ENCODE measurements around the gene FOXD4L1.
"Not testable (repeated sequence)": the region's sequence is repeated elsewhere in the genome, so short reads cannot be mapped to it uniquely, and the experiment has no call there.

FOXD4L1 gene

GRCh38 chr2:113524986-113525385 is 26.5 kb downstream of the FOXD4L1 start:
- not testable (repeated sequence) for DNase-seq (ENCODE audit: low spot score)

DNA sequence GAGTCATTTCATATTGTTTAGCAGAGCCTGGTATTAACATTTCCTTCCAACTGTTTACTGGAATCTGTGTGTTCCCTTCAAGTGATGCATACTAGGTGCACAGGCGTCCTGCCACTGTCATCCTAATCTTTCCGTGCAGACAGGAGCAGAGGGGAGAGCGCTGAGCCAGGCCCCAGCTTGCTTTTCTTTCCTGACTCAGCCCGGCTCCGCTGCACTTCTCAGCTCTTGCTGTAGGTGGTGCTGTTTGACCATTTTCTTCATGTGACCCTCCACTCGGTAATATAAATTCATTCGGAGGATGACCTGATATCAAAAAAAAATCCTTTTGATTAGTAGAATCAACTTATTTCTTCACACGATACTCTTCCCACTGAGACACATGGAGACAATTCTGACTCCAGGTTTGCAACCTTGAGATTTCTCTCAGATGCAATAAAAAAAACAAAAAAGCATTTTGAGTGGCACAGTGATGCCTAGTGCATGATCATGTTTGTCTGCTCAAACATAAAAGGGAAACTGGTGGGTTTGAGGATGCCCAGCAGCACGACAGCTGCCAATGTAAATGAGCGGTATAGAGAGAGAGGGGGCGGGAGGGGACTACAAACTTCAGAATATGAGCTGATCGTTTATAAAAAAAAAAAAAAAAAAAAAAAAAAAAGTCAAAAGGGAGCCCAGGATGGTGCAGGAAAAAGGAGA is 29.0 kb downstream of the FOXD4L1 start:
- not testable (repeated sequence) for DNase-seq (ENCODE audit: low spot score)

DNA sequence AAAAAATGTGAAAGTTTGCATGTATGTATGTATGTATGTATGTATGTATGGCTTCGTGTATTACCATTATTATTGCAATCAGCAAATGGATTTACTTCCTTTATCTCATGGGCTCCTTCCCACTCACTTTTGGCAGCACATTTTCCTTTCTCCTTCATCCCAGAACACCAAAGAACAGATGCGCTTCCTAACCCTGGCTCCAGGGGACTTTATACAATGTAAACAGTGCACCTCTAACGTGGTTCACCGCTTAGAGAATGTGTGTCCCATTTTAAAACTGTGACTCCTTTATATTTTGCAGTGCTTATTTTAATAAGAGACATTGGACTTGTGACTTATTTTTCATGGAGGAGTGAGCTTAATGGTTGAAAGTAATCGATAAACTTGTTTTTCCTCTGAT is 29.7 kb downstream of the FOXD4L1 start:
- not testable (repeated sequence) for DNase-seq (ENCODE audit: low spot score)

GRCh38 chr2:113528904-113529303 is 30.4 kb downstream of the FOXD4L1 start:
- not testable (repeated sequence) for DNase-seq (ENCODE audit: low spot score)

DNA sequence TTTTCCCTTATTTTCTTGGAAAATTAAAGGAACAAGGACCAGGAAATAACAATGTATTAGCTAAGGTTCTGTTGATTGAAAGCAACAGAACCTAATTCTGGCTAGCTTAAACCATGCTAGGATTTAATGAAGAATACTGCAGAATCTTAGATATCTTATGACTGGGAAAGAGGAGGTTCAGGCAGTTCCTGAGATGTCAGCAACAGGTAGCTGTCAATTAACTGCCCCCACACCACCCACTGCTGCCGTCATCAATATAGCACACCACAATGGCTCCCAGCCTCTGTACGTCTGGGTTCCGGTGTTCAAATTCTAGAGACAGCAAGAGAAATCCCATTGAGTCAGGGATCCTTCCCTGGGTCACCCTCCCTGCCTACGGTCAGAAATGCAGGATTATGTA is 34.5 kb downstream of the FOXD4L1 start:
- DNase-seq (ENCODE audit: low spot score) = not testable (repeated sequence)

DNA sequence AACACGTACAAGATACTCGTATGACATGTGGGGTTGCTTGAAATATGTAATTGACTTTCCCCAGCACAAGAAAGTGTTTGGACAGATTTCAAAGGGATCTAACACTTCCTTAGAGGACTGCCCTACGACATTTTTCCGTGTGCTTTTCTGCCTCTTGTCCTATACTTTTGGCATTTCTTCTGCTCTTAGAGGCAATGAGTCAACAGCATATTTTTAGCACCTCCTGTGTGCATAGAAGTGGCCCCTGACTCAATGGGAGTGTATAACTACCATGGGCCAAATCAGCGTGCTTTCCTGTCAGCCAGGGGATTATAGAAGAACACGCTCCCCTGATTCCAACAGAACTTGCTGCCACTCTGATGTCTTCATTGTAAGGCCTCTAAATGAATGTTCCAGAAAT is 38.1 kb downstream of the FOXD4L1 start:
- DNase-seq (ENCODE audit: low spot score) = not testable (repeated sequence)

DNA sequence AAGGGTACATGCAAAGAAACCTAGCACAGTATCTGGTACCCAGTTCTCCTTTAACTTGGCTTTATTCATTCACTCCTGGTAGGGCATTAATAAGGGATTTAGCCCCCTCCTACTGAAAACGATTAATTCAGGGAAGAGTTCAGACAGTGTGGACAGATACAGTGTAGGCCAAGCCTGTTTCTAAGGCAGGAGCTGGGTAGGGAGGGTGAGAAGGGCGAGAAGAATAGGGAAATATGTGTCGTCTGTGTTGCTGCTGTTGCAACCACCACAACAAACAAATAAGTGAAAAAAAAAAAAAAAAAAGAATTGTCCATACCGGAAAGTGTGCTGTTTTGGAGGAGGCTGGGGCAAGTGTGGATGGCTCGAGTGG is 42.4 kb downstream of the FOXD4L1 start:
- DNase-seq (ENCODE audit: low spot score) = not testable (repeated sequence)

DNA sequence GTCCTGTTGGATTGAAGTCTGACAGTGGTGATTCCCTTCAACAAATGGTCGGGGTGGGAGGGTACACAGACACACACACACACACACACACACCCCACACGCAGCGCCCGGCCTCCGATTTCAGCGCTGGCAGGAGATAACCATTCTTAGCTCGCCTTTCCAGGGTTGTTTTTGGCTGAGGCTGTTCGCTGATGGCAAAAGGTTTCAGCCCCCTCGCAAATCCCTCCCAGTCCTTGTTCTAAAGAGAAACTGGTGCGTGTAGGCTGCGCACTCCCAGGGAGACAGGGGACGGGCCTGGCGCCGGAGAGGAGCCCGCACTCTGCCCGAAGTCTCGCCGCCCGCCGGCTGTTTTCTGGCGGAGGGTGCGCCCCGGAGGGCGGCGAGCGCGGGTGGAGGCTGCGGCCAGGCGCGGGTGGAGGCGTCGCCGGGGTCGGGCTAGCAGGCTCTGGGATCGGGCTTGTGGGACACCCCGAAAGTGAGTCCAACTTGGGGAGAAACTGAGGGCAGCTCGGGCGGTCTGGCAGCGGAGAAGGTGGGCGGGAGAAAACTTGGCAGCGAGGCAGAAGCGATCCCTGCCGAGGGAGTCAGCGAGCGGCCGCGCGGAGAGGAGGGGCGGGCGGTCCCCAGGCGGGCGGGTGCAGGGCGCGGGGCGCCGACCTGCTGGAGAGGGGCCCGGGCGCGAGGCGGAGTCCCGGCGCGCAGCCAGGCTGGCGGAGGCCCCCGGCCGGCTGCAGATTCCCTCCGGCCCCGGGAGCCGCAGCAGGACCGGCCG is 42.9 kb downstream of the FOXD4L1 start:
- DNase-seq (ENCODE audit: low spot score) = not testable (repeated sequence)

GRCh38 chr2:113541976-113542485 is 43.6 kb downstream of the FOXD4L1 start:
- DNase-seq (ENCODE audit: low spot score) = not testable (repeated sequence)

GRCh38 chr2:113542529-113542928 is 44.1 kb downstream of the FOXD4L1 start:
- DNase-seq (ENCODE audit: low spot score) = not testable (repeated sequence)

Measured in germinal center (tissue), 1 donor.